ENCODE measurements around the gene YJEFN3.

GRCh38 chr19:19545707-19546106, 17.0 kb downstream of the YJEFN3 start:
- TF ChIP-seq CTCF (IDR thresholded peaks at IDR 0.05) (no peak), POLR2A (IDR thresholded peaks at IDR 0.05) (no peak), POLR2AphosphoS5 (IDR thresholded peaks at IDR 0.05) (no peak), EP300 (IDR thresholded peaks at IDR 0.05) (no peak)

All from gastroesophageal sphincter (tissue), 3 donors.